GM11168 (cell line): Measurements from ENCODE around the gene RDH11.
"Not testable (repeated sequence)": the region's sequence is repeated elsewhere in the genome, so short reads cannot be mapped to it uniquely, and the experiment has no call there.

Experiments
- in situ Hi-C: fragments of 300-500 bp; cut with MboI; formaldehyde crosslinking; loops from one replicate; pipeline ENCODE4 v1.12.0; 2022; ENCODE audit warnings: low sequenced_read_pairs; ENCODE audit not compliant: unreplicated experiment

Gene RDH11

GRCh38 chr14:67695394-67695949 is at the start of gene RDH11:
Gene RDH11, minus strand, starts transcription at chr14:67695764. Its CDS starts 61 bp downstream, at chr14:67695703.
- in situ Hi-C loops = no loop called here

DNA sequence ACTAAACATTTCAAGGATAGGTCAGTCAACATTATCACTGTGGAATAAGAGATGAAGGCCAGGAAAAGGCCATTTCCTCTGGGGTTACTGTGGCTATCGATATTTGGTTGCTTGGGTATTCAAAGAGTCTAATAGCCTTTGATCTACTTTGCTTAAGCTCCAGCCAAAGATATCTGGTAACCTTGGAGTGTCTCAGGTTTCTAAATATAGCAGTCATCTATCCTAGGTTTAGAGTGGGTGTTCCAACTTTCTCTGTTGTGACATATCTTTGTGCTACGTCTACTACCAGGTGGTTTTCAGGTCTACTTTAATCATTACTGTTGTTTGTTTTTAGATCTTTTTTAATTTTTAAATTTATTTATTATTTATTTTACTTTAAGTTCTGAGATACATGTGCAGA is 48.5 kb upstream of the RDH11 start:
- in situ Hi-C loops = no loop called here

GRCh38 chr14:67738740-67739504 is 43.4 kb upstream of the RDH11 start:
- in situ Hi-C loops = no loop called here

GRCh38 chr14:67736771-67737170 is 41.2 kb upstream of the RDH11 start:
- in situ Hi-C loops = no loop called here

GRCh38 chr14:67735336-67736147 is 40.0 kb upstream of the RDH11 start:
- in situ Hi-C loops = no loop called here

- in situ Hi-C loops = no loop called here
These were observed 39.1 kb upstream of the RDH11 start for GRCh38 chr14:67734675-67735074.

DNA sequence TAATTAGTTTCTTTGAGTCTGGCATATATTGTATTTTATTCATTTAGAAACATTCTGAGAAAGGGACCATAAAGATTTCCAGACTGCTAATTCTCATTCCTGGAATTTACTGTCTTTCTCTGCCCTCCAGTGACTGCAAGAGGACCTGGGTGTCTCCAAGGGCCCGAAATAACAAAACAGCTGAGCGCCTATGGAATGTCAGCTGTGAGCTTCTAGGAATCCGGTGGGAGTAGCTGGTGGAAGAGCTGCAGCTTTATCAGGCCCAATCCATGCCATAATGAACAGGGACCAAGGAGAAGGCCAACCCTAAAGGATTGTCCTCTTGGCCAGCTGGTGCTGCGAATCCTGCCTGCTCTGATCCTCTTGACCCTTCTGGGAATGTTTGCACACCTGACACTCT is 38.1 kb upstream of the RDH11 start:
- in situ Hi-C loops = no loop called here

DNA sequence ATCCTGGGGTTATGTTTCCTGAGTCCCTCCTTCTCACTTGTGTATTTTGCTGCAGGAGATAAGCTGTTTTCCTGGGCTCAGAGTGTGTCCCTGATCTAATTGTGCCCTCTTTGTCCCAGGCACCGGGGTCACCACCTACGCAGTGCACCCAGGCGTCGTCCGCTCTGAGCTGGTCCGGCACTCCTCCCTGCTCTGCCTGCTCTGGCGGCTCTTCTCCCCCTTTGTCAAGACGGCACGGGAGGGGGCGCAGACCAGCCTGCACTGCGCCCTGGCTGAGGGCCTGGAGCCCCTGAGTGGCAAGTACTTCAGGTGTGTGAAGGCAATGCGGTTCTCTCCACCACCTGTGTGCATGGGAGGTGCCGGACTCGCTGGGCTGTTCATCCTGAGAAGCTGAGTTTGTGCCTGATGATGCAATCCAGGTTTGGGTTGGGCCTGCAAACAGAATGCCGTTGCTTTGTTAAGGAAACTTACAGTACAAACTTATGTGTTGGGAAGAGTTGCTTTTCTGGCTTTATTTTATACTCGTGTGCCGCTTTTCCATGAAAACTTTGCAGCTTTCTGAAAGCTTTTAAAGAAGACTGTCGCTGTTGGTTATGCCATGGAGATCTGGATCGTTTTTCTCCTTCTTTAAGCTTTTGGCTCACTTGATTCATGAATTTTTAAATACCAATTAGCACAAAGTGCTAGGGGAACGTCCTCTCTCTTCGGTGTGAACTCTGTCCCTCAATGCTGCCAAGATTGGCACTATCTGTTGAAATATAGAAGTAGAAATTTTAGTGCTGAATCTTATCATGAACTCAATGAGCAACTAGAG is 33.7 kb upstream of the RDH11 start:
- in situ Hi-C loops = no loop called here

GRCh38 chr14:67728258-67728657 is 32.7 kb upstream of the RDH11 start:
- in situ Hi-C loops = no loop called here

- in situ Hi-C loops = no loop called here
These were observed 31.8 kb upstream of the RDH11 start for GRCh38 chr14:67727361-67727760.

DNA sequence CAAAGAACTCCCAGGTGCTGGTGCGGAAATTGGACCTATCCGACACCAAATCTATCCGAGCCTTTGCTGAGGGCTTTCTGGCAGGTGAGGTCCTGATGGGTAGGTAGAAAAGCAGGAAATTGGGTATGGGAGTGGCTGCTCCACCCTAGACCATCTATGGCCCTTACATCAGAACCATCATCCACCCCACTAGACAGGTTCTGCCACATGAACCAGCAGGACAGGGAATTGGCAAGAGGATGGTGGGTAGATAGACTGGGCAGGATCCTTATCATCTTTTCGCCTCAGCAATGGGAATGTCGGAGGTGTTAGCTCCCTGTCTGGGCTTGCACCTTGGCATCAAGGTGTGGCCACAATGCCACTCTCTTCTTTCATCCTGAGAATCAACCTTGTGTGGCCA is 29.6 kb upstream of the RDH11 start:
- in situ Hi-C loops = no loop called here

- in situ Hi-C loops = no loop called here
These were observed 26.7 kb upstream of the RDH11 start for GRCh38 chr14:67722293-67722692.

GRCh38 chr14:67721875-67722274 is 26.3 kb upstream of the RDH11 start:
- in situ Hi-C loops = no loop called here

GRCh38 chr14:67719866-67720265 is 24.3 kb upstream of the RDH11 start:
- in situ Hi-C loops = no loop called here

DNA sequence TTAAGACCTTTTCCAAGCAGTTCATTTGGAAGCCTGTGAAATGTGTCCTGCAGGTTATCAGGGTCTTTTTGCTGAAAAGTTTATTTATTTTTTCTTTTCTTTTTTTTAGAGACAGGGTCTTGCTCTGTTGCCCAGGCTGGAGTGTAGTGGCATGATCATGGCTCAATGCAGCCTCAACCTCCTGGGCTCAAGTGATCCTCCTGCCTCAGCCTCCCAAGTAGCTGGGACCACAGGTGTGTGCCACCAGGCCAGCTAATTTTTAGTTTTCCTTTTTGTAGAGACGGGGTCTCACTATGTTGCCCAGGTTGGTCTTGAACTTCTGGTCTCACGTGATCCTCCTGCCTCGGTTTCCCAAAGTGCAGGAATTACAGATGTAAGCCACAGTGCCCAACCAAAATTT is 23.8 kb upstream of the RDH11 start:
- in situ Hi-C loops = not testable (repeated sequence)

GRCh38 chr14:67718265-67718664 is 22.7 kb upstream of the RDH11 start:
- in situ Hi-C loops = no loop called here

DNA sequence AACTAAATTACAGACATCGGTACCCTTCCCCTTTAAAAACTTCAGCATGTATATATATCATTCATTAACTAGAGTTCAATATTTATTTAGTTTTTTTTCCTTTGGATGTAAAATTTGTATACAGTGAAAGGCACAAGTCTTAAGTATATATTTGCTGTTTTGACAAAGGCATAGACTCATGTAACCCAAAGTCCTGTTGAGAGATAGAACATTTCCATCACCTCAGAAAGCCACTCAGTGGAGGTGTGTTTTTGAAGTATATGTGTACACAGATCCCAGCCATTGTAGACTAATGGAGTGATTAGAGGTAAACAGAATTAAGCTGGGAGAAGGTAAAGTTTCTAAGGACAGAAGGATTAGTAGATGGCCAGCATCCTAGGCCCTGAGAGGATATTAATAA is 21.5 kb upstream of the RDH11 start:
- in situ Hi-C loops = no loop called here

- in situ Hi-C loops = no loop called here
These were observed 14.6 kb upstream of the RDH11 start for GRCh38 chr14:67710209-67710608.

- in situ Hi-C loops = not testable (repeated sequence)
These were observed 14.2 kb upstream of the RDH11 start for GRCh38 chr14:67709796-67710195.

DNA sequence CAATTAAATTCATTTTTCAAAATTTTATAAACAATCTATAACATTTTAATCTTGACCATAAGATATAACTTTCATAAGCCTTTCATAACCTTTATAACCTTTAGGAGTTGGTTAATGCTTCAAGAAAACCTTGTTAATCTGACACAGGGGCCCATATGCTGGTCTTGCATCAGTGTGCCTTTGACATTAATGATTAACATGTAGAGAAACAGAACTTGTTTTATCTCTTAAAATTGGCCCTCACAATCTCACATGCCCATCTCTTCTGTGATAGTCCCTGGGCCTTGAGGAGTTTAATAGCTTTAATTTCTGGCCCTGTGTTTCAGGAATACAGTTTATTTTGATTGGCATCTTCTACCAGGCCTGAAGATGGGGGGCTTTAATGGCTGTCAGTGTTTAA is 13.8 kb upstream of the RDH11 start:
- in situ Hi-C loops = not testable (repeated sequence)
